HG02970 (cell line): ENCODE data around the gene PTPN1.
"Not testable (repeated sequence)": the region's sequence is repeated elsewhere in the genome, so short reads cannot be mapped to it uniquely, and the experiment has no call there.

ENCODE experiments used
- ATAC-seq: cut with Tn5 transposase; IDR thresholded peaks from one replicate; pipeline ENCODE4 v1.9.1; 2021; ENCODE audit warnings: mild to moderate bottlenecking, moderate library complexity, moderate number of reproducible peaks; ENCODE audit not compliant: unreplicated experiment, low FRiP score

Gene PTPN1

GRCh38 chr20:50526403-50526989 lies 16.3 kb downstream of the PTPN1 start:
- no peak for ATAC-seq

DNA sequence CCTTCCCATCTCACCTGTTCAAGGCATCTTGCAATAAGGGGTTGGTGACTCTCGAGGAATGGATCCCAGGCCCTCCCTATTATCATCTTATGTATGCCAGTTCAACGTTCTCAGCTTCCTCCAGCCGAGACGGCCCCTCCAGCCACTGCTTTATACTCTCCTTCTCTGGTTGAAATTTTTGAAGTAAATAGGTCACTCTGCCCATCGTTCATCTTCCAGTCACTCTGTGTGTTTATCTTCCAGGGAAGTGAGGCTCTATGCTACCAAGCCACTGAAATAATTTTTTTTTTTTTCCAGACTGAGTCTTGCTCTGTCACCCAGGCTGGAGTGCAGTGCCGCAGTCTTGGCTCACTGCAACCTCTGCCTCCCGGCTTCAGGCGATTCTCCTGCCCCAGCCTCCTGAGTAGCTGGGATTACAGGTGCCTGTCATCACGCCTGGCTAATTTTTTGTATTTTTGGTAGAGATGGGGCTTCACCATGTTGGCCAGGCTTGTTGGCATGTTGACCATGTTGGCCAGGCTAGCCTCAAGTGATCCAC lies 17.0 kb downstream of the PTPN1 start:
- no peak for ATAC-seq

- no peak for ATAC-seq
Measured at GRCh38 chr20:50528129-50528528, 17.9 kb downstream of the PTPN1 start.

DNA sequence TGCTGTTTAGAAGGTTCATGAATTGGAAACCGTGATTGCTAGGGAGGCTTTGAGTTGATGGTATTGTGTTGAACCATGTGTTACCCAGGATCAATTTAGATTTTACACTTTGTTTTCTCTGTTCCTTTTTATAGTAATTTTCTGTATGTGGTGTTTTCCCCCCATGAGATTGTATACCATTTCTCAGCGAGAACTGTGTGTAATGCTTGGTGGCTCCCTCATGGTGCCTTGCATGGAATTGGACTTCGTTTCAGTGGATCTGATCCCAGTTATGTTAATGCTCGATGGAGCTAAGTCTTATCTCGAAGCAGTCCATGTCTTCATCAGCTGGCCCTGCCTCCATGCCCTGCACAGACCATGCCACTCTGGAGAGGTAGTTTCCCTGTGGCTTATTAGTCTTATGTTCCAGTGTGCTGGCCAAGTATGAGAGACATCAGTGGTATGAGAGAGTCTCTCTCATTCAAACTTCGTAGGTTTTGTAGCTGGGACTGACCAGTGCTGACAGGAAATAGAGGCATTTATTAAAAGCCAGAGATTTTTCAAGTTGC lies 18.7 kb downstream of the PTPN1 start:
- no peak for ATAC-seq

DNA sequence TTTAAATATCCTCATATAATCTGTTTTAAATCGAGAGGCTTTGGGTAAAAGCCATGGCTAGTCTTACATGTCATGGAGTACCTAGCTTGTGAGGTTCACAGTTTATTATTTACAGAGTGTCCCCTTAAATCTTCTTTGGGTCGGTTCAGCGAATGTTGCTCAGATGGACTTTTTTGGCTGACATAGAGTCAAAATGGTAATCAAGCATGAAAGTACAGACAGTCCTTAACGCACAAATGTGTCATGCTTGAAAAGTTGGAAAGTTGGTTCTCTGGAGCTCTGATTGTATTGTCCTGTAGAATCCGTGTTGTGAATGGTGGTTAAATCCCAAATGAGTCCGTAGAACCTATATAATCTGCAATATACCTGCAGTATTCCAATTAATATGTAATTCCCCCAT lies 22.0 kb downstream of the PTPN1 start:
- no peak for ATAC-seq

DNA sequence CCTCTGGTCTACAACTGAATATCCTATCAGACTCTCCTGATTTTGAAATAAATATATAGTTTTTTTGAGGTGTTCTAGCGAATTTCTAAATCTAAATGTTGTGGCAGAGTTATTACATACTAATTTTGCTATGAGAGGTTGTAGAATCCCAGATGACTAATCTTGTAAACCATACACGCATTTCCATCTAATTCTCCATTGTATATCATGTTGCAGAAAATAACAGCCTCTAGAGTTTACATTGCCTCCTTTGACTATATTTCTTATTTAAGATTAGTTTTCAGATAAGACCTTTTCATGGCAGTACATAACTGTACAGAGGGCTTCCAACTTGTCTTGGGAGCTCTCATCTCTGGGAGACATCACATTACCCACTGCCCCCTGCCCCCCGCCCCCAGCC lies 22.9 kb downstream of the PTPN1 start:
- no peak for ATAC-seq

GRCh38 chr20:50533464-50533863 lies 23.3 kb downstream of the PTPN1 start:
- no peak for ATAC-seq

GRCh38 chr20:50534567-50534966 lies 24.4 kb downstream of the PTPN1 start:
- no peak for ATAC-seq

DNA sequence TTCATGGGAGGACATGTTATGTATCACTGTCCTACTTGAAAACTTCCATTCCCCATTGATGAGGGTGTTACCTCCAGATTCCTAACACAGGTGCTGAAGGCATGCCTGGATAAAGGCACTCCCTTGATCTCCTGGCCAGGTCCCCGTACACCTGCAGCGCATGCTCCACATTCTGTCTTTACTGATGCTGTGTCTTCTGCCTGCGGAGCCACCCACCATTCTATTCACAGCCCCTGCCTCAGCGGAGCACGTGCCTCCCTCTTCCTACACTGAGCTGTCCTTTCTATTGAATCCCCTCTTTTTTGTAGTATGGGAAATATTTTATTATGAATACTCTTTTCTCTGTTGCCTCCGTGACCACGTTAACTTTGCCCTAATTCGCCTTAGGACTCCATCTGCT lies 25.0 kb downstream of the PTPN1 start:
- ATAC-seq, result no peak

DNA sequence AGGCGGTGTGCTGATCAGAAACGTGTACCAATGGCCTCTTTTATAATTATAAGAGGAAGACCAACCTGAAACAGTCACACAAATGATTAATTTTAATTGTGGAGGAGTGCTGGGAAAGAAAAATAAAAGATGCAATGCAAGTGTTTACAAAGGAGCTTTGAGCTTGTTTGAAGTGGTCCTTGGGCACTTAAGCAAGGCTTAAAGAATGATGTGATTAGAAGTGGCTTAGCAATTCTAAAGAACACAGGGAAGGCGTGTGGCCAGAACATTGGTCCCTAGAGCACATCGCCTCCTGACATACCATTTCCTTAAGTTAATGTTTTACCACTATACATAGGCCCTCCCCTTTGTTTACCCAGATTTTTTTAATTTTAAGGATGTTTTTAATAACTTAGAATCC lies 26.1 kb downstream of the PTPN1 start:
- ATAC-seq, result no peak

DNA sequence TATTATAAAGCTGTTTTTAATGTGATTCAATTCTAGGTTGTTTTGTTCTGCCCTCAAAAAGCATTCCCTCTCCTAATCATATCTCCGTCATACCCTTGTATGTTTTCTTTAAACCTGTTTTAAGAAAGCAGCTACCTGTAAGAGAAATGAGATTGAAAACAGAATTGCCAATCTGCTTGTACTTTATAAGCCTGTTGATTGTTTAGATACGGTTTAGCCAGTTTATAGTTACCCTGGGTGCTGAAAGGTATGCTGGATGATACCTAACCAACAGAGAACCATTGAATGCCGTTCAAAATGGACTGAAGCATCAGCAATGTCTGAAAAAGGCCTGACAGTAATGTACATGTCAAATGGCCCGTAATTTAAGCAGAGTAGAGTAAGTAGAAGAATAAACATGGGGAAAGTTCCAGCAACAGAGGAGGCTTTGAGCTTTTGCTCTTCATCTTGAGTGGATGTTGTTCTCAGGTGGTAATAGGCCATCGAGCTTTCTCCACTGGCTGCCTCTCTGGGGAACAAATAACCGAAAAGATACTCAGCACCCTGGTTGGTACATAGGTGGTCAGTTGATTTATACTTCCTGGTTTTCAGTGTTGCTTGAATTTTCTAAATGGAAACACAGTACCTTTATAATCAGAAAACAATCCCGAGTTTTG lies 27.5 kb downstream of the PTPN1 start:
- no peak for ATAC-seq

DNA sequence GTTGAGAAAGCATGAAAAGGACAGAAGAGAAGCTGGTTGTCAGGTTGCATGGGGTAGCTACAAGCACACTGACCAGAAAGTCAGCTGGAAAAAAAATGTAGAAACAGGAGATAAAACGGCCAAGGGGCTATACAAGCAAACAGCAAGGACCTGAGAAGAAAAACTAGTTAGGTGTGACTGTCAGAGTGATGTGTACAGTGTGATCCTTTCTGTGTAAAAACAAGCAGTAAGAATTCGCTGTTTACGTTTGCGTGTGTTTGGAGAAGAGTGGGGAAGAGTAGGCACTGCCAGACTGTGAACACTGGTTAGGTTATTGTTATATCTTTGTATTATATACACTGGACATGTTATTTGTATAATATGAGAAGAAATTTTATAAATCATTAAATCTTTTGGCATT lies 28.1 kb downstream of the PTPN1 start:
- no peak for ATAC-seq

- not testable (repeated sequence) for ATAC-seq
Measured at GRCh38 chr20:50539798-50540197, 29.6 kb downstream of the PTPN1 start.

- no peak for ATAC-seq
Measured at GRCh38 chr20:50540620-50541605, 30.7 kb downstream of the PTPN1 start.

DNA sequence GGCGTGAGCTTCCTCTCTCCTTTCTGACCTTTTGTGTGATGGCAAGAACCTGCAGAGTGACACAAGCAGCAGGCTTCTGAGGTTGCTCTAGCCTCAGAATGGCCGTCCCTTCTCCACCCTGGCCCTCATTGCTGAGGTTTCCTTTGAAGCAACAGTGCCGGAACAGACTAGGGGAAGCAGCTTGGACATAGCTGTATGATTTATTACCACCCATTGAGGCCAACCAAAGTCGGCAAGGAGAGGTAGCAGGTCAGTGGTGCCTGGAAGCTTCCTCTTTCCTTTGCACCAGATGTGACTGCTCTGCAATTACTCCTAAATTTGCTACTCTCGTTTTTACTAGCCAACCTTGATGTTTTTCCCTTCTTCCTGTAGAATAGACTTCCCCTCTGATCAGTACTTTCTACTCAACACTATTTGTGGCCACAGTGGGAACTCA lies 31.4 kb downstream of the PTPN1 start:
- no peak for ATAC-seq

DNA sequence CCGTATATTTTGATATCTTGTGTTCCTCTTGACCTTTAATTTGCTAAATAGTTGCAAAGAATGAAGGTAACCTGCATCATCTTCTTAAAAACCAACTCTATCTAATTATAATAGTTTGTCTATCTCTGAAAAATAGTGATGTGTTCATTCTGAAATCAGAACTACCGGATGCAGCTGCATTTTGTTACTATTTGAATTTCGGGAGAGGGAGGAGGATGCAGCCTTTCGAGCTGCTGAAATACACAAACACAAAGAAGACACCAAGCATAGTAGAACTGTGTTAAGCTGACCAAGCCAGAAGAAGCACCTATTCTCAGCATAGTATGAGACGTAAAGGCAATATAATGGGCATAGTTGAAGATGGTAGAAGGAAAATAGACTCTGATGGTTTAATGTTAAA lies 33.1 kb downstream of the PTPN1 start:
- no peak for ATAC-seq

- no peak for ATAC-seq
Measured at GRCh38 chr20:50545126-50545525, 34.9 kb downstream of the PTPN1 start.

- no peak for ATAC-seq
Measured at GRCh38 chr20:50546729-50547314, 36.6 kb downstream of the PTPN1 start.

- ATAC-seq, result no peak
Measured at GRCh38 chr20:50547964-50548363, 37.8 kb downstream of the PTPN1 start.

DNA sequence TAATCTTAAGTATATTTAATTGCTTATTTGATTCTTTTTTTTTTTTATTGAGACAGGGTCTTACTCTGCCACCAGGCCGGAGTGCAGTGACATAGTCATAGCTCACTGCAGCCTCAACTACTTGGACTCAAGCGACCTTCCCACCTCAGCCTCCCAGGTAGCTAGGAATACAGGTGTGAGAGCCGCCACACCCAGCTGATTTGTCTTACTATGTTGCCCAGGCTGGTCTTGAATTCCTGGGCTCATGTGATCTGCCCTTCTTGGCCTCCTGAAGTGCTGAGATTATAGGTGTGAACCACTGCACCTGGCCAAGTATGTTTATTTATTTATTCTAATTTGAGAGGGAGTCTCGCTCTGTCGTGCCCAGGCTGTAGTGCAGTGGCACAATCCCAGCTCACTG lies 38.2 kb downstream of the PTPN1 start:
- ATAC-seq, result no peak
